SK-N-SH (cell line): ENCODE measurements around the gene EZR. TPM values are rescaled to one million over a fixed set of nuclear protein-coding genes. Genes with fewer than 3 reads are reported as not detected.

Source experiments
- CTCF ChIA-PET: fragments of 300-600, 350-600 bp; formaldehyde crosslinking; extraction: SDS; loops from one replicate; lab custom pipeline; 2021; lab: Yijun Ruan, JAX
- POLR2A ChIA-PET: fragments of 350-600 bp; sonication (Branson Sonifier 250); formaldehyde crosslinking; extraction: SDS; loops from one replicate; lab custom pipeline; 2020; ENCODE audit warnings: antibody characterized with exemption, inconsistent platforms; lab: Yijun Ruan, JAX
- DNase-seq: peaks from one replicate; pipeline ENCODE4 v3.0.0; 2012
- H2AFZ ChIP-seq: fragments of 200-600 bp; sonication (generic); 2 replicates; pipeline ENCODE4 v1.8.1; 2016; ENCODE audit warnings: antibody characterized with exemption, mild to moderate bottlenecking, low read depth
- H3F3A ChIP-seq: fragments of 200-600 bp; sonication (generic); replicated peaks from 2 replicates; pipeline ENCODE3; 2016; ENCODE audit warnings: antibody characterized with exemption, mild to moderate bottlenecking; ENCODE audit not compliant: insufficient read depth
- H3K27ac ChIP-seq, 2 experiments: fragments of 200-500 bp in 1 of 2; fragments of 200-600 bp in 1 of 2; sonication (Bioruptor generic) in 1 of 2; sonication (generic), shearing (Covaris generic) in 1 of 2; 2 replicates each; pipeline versions ENCODE4 v1.5.1 to v1.6.1; 2014 to 2016; ENCODE audit warnings: low read depth in 2 of 2, inconsistent platforms in 1 of 2, low read length in 1 of 2, mild to moderate bottlenecking in 1 of 2, mixed read lengths in 1 of 2
- H3K27me3 ChIP-seq: fragments of 200-600 bp; sonication (generic), shearing (Covaris generic); 2 replicates; pipeline ENCODE4 v1.6.1; 2016; ENCODE audit warnings: mixed run types; ENCODE audit not compliant: insufficient read depth
- H3K36me3 ChIP-seq, 2 experiments: fragments of 200-500 bp in 1 of 2; fragments of 200-600 bp in 1 of 2; sonication (Bioruptor generic) in 1 of 2; sonication (generic) in 1 of 2; replicated peaks in 1 of 2; 2 replicates each; pipeline versions ENCODE3 to v1.5.1; 2014 to 2016; ENCODE audit warnings: low read length in 1 of 2, mild to moderate bottlenecking in 1 of 2; ENCODE audit not compliant: insufficient read depth in 2 of 2, control insufficient read depth in 1 of 2
- H3K4me1 ChIP-seq, 2 experiments: fragments of 200-500 bp in 1 of 2; fragments of 200-600 bp in 1 of 2; sonication (Bioruptor generic) in 1 of 2; sonication (generic), shearing (Covaris generic) in 1 of 2; 2 replicates each; pipeline versions ENCODE4 v1.5.1 to v1.6.1; 2014 to 2016; ENCODE audit warnings: low read depth in 1 of 2, low read length in 1 of 2, mixed run types in 1 of 2; ENCODE audit not compliant: insufficient read depth in 2 of 2, control insufficient read depth in 1 of 2
- H3K4me2 ChIP-seq: fragments of 200-600 bp; sonication (generic), shearing (Covaris generic); 2 replicates; pipeline ENCODE4 v1.6.1; 2017; ENCODE audit warnings: mixed run types
- H3K4me3 ChIP-seq, 2 experiments: fragments of 200-500 bp in 1 of 2; fragments of 200-600 bp in 1 of 2; sonication (Bioruptor generic) in 1 of 2; sonication (generic), shearing (Covaris generic) in 1 of 2; 2 replicates each; pipeline versions ENCODE4 v1.5.1 to v1.8.1; 2014 to 2016; ENCODE audit warnings: low read depth in 2 of 2, inconsistent platforms in 1 of 2, low read length in 1 of 2, mild to moderate bottlenecking in 1 of 2, mixed read lengths in 1 of 2, moderate library complexity in 1 of 2
- H3K79me2 ChIP-seq: fragments of 200-600 bp; sonication (generic); 2 replicates; pipeline ENCODE4 v1.8.1; 2017; ENCODE audit warnings: mild to moderate bottlenecking; ENCODE audit not compliant: insufficient read depth
- H3K9ac ChIP-seq: fragments of 200-600 bp; sonication (generic); 2 replicates; pipeline ENCODE4 v1.6.1; 2017; ENCODE audit warnings: mixed run types
- H3K9me2 ChIP-seq: fragments of 200-600 bp; sonication (generic); 2 replicates; pipeline ENCODE4 v1.6.1; 2017; ENCODE audit warnings: mixed run types
- H3K9me3 ChIP-seq: fragments of 200-600 bp; sonication (generic); 2 replicates; pipeline ENCODE4 v1.6.1; 2017; ENCODE audit warnings: mixed run types, mild to moderate bottlenecking, moderate library complexity
- H4K20me1 ChIP-seq: fragments of 200-600 bp; sonication (generic); 2 replicates; pipeline ENCODE4 v1.6.1; 2017; ENCODE audit warnings: mild to moderate bottlenecking, mixed run types; ENCODE audit not compliant: insufficient read depth
- CHD2 ChIP-seq: fragments of 150-350 bp; IDR thresholded peaks from 2 replicates; pipeline ENCODE4 v1.6.1; 2018; ENCODE audit warnings: low read length; ENCODE audit not compliant: partially characterized antibody
- EP300 ChIP-seq, 2 experiments: IDR thresholded peaks; 2 replicates each; pipeline versions ENCODE4 v1.4.0 to v1.6.1; 2012; ENCODE audit warnings: borderline replicate concordance in 1 of 2, low read depth in 1 of 2, low read length in 1 of 2
- FOSL2 ChIP-seq: IDR thresholded peaks from 2 replicates; pipeline ENCODE4 v1.4.0; 2012; ENCODE audit warnings: low read depth, mild to moderate bottlenecking, moderate library complexity, borderline replicate concordance
- FOXJ3 ChIP-seq: sonication (generic); formaldehyde crosslinking; IDR thresholded peaks from 2 replicates; pipeline ENCODE4 v1.5.1; 2020; ENCODE audit warnings: mild to moderate bottlenecking, missing genetic modification reagents
- FOXM1 ChIP-seq: IDR thresholded peaks from 2 replicates; pipeline ENCODE4 v1.4.0; 2012; ENCODE audit warnings: low read depth, mild to moderate bottlenecking
- GATA2 ChIP-seq: sonication (generic); formaldehyde crosslinking; IDR thresholded peaks from 2 replicates; pipeline ENCODE4 v1.5.0; 2020; ENCODE audit warnings: mild to moderate bottlenecking, missing genetic modification reagents
- MAX ChIP-seq: IDR thresholded peaks from 2 replicates; pipeline ENCODE4 v1.4.0; 2012; ENCODE audit warnings: low read depth
- MXI1 ChIP-seq: IDR thresholded peaks from 2 replicates; pipeline ENCODE4 v1.6.1; 2012; ENCODE audit warnings: mild to moderate bottlenecking, low read depth, low read length, improper control_type of control experiment
- NFIC ChIP-seq: IDR thresholded peaks from 2 replicates; pipeline ENCODE4 v1.4.0; 2012; ENCODE audit warnings: borderline replicate concordance
- NRF1 ChIP-seq: IDR thresholded peaks from 2 replicates; pipeline ENCODE4 v1.6.1; 2012; ENCODE audit warnings: low read depth, mild to moderate bottlenecking, low read length
- PBX3 ChIP-seq: IDR thresholded peaks from 2 replicates; pipeline ENCODE4; 2012
- POLR2AphosphoS5 ChIP-seq: IDR thresholded peaks from 2 replicates; pipeline ENCODE4 v1.6.1; 2012; ENCODE audit warnings: low read depth, low read length
- RAD21 ChIP-seq: IDR thresholded peaks from 2 replicates; pipeline ENCODE4 v1.6.1; 2012; ENCODE audit warnings: mild to moderate bottlenecking, low read length
- RCOR1 ChIP-seq: fragments of 150-350 bp; IDR thresholded peaks from 2 replicates; pipeline ENCODE4 v1.6.1; 2017; ENCODE audit warnings: antibody characterized with exemption, low read length
- RFX5 ChIP-seq: IDR thresholded peaks from 2 replicates; pipeline ENCODE4 v1.6.1; 2012; ENCODE audit warnings: mild to moderate bottlenecking, improper control_type of control experiment, low read length
- RXRA ChIP-seq: IDR thresholded peaks from 2 replicates; pipeline ENCODE4 v1.4.0; 2012; ENCODE audit warnings: low read depth, mild to moderate bottlenecking, borderline replicate concordance
- SIN3A ChIP-seq: IDR thresholded peaks from 2 replicates; pipeline ENCODE4 v1.6.1; 2012; ENCODE audit warnings: low read depth, mild to moderate bottlenecking, low read length, moderate library complexity, borderline replicate concordance
- SMC3 ChIP-seq: IDR thresholded peaks from 2 replicates; pipeline ENCODE4 v1.6.1; 2012; ENCODE audit warnings: low read depth, low read length, improper control_type of control experiment
- TCF12 ChIP-seq: IDR thresholded peaks from 2 replicates; pipeline ENCODE4 v1.4.0; 2012
- TEAD4 ChIP-seq: IDR thresholded peaks from 2 replicates; pipeline ENCODE4 v1.4.0; 2012; ENCODE audit warnings: mild to moderate bottlenecking, borderline replicate concordance; ENCODE audit not compliant: insufficient read depth
- USF1 ChIP-seq: IDR thresholded peaks from 2 replicates; pipeline ENCODE4 v1.4.0; 2012; ENCODE audit warnings: low read depth, borderline replicate concordance
- WGBS: methylation state at CpG from one replicate; pipeline ENCODE4 v1.1.6; 2017; ENCODE audit warnings: low lambda C conversion rate; 5-methylcytosine and 5-hydroxymethylcytosine counted together
- polyA plus RNA-seq, 3 experiments: library from polyadenylated mRNA; depleted of rRNA; stranded (reverse); fragments of >200 nt; gene quantifications; 2 replicates each; pipeline ENCODE4 v1.2.3, GENCODE V29; 2012
- TF ChIP-seq, protein P1 (sequence below): fragments of 200-600 bp; sonication (generic); IDR thresholded peaks from 2 replicates; pipeline ENCODE4 v1.6.1; 2017; ENCODE audit warnings: antibody characterized with exemption, mild to moderate bottlenecking, moderate library complexity

EZR gene
- polyA plus RNA-seq, 1 of the 3 experiments (the other 2 are of a cell fraction): 92.0 TPM

DNA sequence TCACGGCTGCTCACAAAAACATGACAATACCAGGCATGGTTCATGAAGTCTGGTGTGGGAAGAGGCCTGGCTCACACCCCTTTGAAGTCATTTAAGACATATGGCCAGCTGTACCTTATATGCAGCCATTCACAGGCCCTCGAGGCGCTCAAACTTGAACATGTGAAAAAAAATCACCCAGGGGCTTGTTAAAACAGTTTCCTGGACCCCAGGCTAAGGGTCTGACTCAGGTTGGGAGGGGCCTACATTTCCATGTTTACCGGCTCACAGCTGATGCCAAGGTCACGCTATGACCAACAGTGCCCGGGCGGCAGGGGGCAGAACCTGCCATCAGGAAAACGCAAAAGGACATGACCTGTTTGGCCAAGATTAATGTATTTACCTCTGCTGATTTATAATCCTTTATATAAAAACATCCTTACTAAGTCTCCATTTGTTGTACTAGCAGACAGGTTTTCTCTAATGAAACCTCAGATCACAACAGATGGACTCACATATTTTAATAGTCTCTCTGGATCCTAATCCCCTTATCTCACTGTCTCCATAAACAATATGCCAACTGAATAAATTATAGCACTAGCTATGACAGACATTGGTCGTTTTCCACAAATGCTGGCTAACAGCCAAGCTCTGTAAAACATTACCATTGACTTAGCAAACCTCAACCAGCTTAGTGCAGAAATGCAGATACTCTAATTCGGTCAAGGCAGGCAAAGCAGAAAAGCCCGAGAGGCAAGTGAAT lies 19.9 kb downstream of the EZR start:
- Histone ChIP-seq H3K4me2 (peak overlapping the region; percentile 44; the same call in 1 of the 2 replicates), H3K9ac (no peak overlapping the region), H4K20me1 (peaks cover 35% of the 10 kb centered on the region; the same call in 1 of the 2 replicates), H3K4me1 (peaks cover 28 to 38% of the 10 kb centered on the region in 2 experiments; a peak in 3 of 4 replicates), H3F3A (peaks cover 12% of the 10 kb centered on the region), H3K79me2 (peaks cover 97% of the 10 kb centered on the region), H3K9me3 (no peaks in the 10 kb centered on the region), H3K36me3 (no peaks in the 10 kb centered on the region), H3K27ac (peak overlapping the region; percentile 41 to 97), H3K4me3 (no peak overlapping the region; a peak in 1 of 4 replicates), H3K27me3 (no peaks in the 10 kb centered on the region), H3K9me2 (no peaks in the 10 kb centered on the region), H2AFZ (no peak overlapping the region)
- TF ChIP-seq CHD2 (peak; percentile 71), GATA2 (CRISPR knock-in tag) (peak; percentile 84), FOSL2 (no peak), RFX5 (no peak), RAD21 (peak; percentile 25), POLR2AphosphoS5 (peak; percentile 46), RXRA (peak; percentile 17; the same call in 1 of the 2 replicates), SIN3A (0 out of 2 replicates have a peak, but pooled peaks have one; percentile 10), MAX (no peak), EP300 (IDR thresholded peaks at IDR 0.05; ENCODE audit: borderline replicate concordance in 1 of 2, low read depth in 1 of 2, low read length in 1 of 2) (peak in 1 of 2 experiments; percentile 84; a peak in 2 of 4 replicates), MXI1 (peak; percentile 52), RCOR1 (peak; percentile 86), TEAD4 (no peak), NFIC (peak; percentile 83), FOXJ3 (CRISPR knock-in tag) (peak; percentile 66), PBX3 (peak; percentile 78), FOXM1 (no peak), TCF12 (peak; percentile 71), NRF1 (no peak), USF1 (no peak), SMC3 (peak; percentile 4; the same call in 1 of the 2 replicates)
- TF ChIP-seq, protein P1, sequence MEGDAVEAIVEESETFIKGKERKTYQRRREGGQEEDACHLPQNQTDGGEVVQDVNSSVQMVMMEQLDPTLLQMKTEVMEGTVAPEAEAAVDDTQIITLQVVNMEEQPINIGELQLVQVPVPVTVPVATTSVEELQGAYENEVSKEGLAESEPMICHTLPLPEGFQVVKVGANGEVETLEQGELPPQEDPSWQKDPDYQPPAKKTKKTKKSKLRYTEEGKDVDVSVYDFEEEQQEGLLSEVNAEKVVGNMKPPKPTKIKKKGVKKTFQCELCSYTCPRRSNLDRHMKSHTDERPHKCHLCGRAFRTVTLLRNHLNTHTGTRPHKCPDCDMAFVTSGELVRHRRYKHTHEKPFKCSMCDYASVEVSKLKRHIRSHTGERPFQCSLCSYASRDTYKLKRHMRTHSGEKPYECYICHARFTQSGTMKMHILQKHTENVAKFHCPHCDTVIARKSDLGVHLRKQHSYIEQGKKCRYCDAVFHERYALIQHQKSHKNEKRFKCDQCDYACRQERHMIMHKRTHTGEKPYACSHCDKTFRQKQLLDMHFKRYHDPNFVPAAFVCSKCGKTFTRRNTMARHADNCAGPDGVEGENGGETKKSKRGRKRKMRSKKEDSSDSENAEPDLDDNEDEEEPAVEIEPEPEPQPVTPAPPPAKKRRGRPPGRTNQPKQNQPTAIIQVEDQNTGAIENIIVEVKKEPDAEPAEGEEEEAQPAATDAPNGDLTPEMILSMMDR: peak; percentile 32
- 26% methylated on average over 11 of the region's 11 CpGs for WGBS
- ChIA-PET CTCF (interaction anchor here (0.6 to 2.2 kb wide), 11 partner anchors 8 to 201 kb away, joined by 3 to 7 read pairs (median 3); partner anchors contain the start of gene RSPH3), POLR2A (interaction anchor here (0.9 kb wide), 1 partner anchor 200 kb away, joined by 3 read pairs; the partner anchor contains the start of gene RSPH3)
- DNase-seq: peak; percentile 72
